NOMO-1 treated with DMSO at 0.1 percent for 48 hours (cell line): ENCODE data around the gene ETHE1.
A peak's percentile ranks its signal among the peaks of the same experiment; 100 is the strongest.

Experiments
- DNase-seq: peaks from one replicate; lab custom pipeline; 2025; ENCODE audit not compliant: unreplicated experiment; lab: John Stamatoyannopoulos, UW

Gene ETHE1

DNA sequence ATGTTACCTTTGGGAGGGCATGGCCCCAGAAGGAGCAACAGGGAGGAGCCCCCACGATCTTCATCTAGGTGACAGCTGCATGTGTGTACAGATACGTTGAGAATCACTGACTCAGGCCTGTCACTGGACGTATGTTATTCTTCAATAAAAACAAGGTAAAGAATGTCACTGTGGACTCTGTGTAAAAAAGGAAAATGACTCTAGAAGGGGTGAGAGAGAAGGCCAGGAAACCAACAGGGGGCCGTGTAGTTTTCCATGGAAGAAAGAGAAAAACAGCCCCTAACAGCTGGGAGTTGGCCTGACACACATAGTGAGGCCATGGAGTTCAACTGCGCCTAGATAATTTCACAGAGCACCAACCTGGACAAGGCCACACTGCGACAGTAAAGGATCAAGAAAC lies 59.7 kb downstream of the ETHE1 start:
- DNase-seq: no peak

GRCh38 chr19:43466793-43467192 lies 60.2 kb downstream of the ETHE1 start:
- no peak for DNase-seq

GRCh38 chr19:43465468-43466120 lies 61.4 kb downstream of the ETHE1 start, which contains the start of gene LYPD3:
LYPD3 (minus strand) TSS chr19:43465608; CDS start chr19:43465571, 37 bp downstream.
- DNase-seq: no peak

GRCh38 chr19:43464134-43464775 lies 62.7 kb downstream of the ETHE1 start:
- DNase-seq: no peak

GRCh38 chr19:43463381-43464133 lies 63.4 kb downstream of the ETHE1 start:
- peak; percentile 96 for DNase-seq

DNA sequence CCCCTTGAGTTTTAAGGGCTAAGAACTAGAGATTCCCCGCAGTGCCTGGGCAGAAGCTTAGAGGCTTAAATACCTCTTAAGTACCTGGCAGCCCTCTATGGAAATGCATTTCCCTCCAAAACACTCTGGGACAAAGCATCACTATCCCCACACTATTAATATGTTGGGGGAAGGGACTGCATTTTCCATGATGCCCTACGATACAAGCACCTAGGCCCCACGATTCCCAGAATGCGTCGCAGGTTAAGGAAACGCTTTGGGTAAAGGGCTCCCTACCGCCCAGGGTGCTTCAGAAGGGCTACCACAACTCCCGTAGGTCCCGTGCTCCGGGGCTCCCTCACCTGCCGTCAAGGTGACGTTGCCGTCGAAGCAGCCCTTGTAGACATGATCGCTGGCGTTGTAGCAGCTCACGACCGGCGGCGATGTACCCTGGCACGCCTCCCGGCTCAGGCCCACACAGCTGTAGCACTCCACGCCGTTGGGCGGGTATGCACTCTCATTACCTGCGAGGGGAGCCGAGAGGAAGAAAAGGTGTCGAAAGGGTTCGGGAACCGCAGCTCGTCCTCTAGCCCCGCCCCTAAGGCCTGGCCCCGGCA lies 64.1 kb downstream of the ETHE1 start:
- no peak for DNase-seq

GRCh38 chr19:43462383-43462782 lies 64.6 kb downstream of the ETHE1 start:
- DNase-seq: no peak

DNA sequence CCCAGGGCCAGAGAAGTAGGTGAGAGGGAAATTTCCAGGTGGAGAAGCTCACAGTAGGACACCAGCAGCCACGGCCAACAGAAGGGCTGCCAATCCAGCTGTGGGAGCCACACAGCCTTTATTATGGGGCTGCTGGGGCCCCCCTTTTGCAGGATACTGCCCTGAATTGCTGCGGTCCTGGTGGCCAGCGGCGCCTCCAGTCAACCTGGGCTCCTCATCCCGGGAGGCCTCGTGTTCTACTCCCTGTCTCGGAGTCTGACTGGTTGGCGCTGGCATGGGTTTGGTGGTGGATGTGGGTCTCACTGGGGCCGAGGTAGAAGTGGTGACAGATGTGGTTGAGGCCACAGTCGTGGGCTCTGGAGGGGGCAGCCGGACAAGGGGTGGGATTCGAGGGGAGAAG lies 65.7 kb downstream of the ETHE1 start:
- no peak for DNase-seq

- DNase-seq: no peak
Observed at GRCh38 chr19:43460362-43461016, 66.5 kb downstream of the ETHE1 start.

GRCh38 chr19:43457809-43458208 lies 69.2 kb downstream of the ETHE1 start:
- DNase-seq: no peak
